Pulmonary artery endothelial cell (primary cell): ENCODE measurements around the gene MCEMP1. TPM values are rescaled to one million over a fixed set of nuclear protein-coding genes. Genes with fewer than 3 reads are reported as not detected.

Source experiments
- DNase-seq: peaks from one replicate; pipeline ENCODE4 v3.0.0-alpha.2; 2011; ENCODE audit warnings: low read depth, low spot score
- total RNA-seq: library from RNA; depleted of rRNA; stranded (reverse); fragments of >200 nt; gene quantifications from 2 replicates; pipeline ENCODE4 v1.2.3, GENCODE V29; 2014

Gene MCEMP1
- total RNA-seq, 1 donor from 2014 or later = not detected

DNA sequence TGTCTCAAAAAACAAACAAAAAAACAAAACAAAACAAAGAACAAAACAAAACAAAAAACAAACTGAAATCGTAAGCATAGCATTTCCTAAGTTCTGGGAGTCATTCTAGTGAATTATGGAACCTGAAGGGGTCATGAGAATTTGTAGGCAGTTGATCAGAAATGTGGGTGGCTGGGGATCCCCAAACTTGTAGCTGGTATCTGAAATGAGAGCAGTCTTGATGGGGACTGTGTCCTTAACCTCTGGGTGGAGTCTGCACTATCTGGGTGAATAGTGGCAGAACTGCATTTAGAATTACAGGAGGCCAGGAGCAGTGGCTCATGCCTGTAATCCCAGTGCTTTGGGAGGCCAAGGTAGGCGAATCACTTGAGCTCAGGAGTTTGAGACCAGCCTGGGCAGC, 48.9 kb downstream of the MCEMP1 start:
- DNase-seq = no peak

DNA sequence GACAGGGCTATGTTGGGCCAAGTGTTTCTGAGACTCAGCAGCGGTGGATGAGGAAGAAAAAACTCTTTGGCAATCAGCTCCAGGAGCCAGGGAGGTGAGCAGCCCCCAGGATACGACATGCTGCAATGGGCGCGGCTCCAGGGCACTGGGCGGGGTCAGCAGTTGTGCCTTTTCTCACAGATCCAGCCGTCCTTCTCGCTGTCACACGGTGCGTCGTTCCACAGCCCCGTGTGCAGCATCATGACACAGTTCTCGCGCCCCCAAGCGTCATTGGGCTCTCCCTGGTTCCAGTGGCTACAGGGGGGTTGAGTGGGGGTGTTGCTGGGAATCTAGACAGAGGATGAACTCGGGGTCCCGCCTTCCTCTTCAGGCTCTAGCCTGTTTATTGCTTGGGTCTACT, 52.3 kb downstream of the MCEMP1 start:
- DNase-seq = no peak

Other genes with a start within 250 kb of the MCEMP1 start
- 0.46 and 1.9 TPM in 2 replicates for gene PEX11G, start 188.1 kb upstream of the MCEMP1 start, total RNA-seq
- gene ZNF358, start 161.0 kb upstream of the MCEMP1 start, total RNA-seq = 11.7 and 16.0 TPM in 2 replicates
- gene MCOLN1, start 154.5 kb upstream of the MCEMP1 start, total RNA-seq = 3.8 and 6.2 TPM in 2 replicates
- gene PNPLA6, start 141.4 kb upstream of the MCEMP1 start, total RNA-seq = 82.8 and 106 TPM in 2 replicates
- 0.13 and 0.21 TPM in 2 replicates for gene CAMSAP3, start 81.2 kb upstream of the MCEMP1 start, total RNA-seq
- 23.9 and 30.6 TPM in 2 replicates for gene XAB2, start 47.5 kb upstream of the MCEMP1 start, total RNA-seq
- gene PET100, start 47.3 kb upstream of the MCEMP1 start, total RNA-seq = 19.3 and 28.9 TPM in 2 replicates
- not detected in 2 replicates for gene PCP2, start 43.4 kb upstream of the MCEMP1 start, total RNA-seq
- 29.5 and 30.9 TPM in 2 replicates for gene STXBP2, start 40.0 kb upstream of the MCEMP1 start, total RNA-seq
- not detected in 2 replicates for gene RETN, start 8.0 kb upstream of the MCEMP1 start, total RNA-seq
- gene TRAPPC5, start 3.7 kb downstream of the MCEMP1 start, total RNA-seq = 121 and 191 TPM in 2 replicates
- gene FCER2, start 25.0 kb downstream of the MCEMP1 start, total RNA-seq = not detected in 2 replicates
- gene CLEC4G, start 55.0 kb downstream of the MCEMP1 start, total RNA-seq = not detected in 2 replicates
- not detected in 2 replicates for gene CD209, start 70.4 kb downstream of the MCEMP1 start, total RNA-seq
- 0.07 and 0.21 TPM in 2 replicates for gene CLEC4M, start 86.2 kb downstream of the MCEMP1 start, total RNA-seq
- gene EVI5L, start 153.1 kb downstream of the MCEMP1 start, total RNA-seq = 11.7 and 13.9 TPM in 2 replicates
- 0.07 TPM in 1 of 2 replicates, not detected in the other for gene PRR36, start 197.3 kb downstream of the MCEMP1 start, total RNA-seq
- 1.2 and 2.0 TPM in 2 replicates for gene LRRC8E, start 211.4 kb downstream of the MCEMP1 start, total RNA-seq
- 8.8 and 11.6 TPM in 2 replicates for gene MAP2K7, start 226.8 kb downstream of the MCEMP1 start, total RNA-seq
- gene TGFBR3L, start 237.7 kb downstream of the MCEMP1 start, total RNA-seq = 0.53 and 0.73 TPM in 2 replicates
- 15.0 and 20.8 TPM in 2 replicates for gene SNAPC2, start 243.2 kb downstream of the MCEMP1 start, total RNA-seq
- 3.1 and 8.2 TPM in 2 replicates for gene CTXN1, start 249.0 kb downstream of the MCEMP1 start, total RNA-seq